Osteoblast (primary cell): ENCODE data around the gene MYO5C. TPM values are rescaled to one million over a fixed set of nuclear protein-coding genes. Genes with fewer than 3 reads are reported as not detected.
A peak's percentile ranks its signal among the peaks of the same experiment; 100 is the strongest.

Experiments
- DNase-seq: peaks from one replicate; pipeline ENCODE4 v3.0.0; 2011; ENCODE audit warnings: low spot score, mixed read lengths; ENCODE audit not compliant: insufficient read length; ENCODE audit errors: missing footprints
- H2AFZ ChIP-seq: 2 replicates; pipeline ENCODE4 v1.6.0; 2011; ENCODE audit warnings: mild to moderate bottlenecking, low read length
- H3K27ac ChIP-seq: 2 replicates; pipeline ENCODE4 v1.5.1; 2011; ENCODE audit warnings: mild to moderate bottlenecking, low read depth, low read length, moderate library complexity
- H3K27me3 ChIP-seq: 2 replicates; pipeline ENCODE4 v1.6.0; 2012; ENCODE audit warnings: mild to moderate bottlenecking, control low read depth, inconsistent platforms, low read length, moderate library complexity; ENCODE audit not compliant: insufficient read depth
- H3K36me3 ChIP-seq: 2 replicates; pipeline ENCODE4 v1.5.1; 2011; ENCODE audit warnings: mild to moderate bottlenecking, low read length, control low read depth, moderate library complexity; ENCODE audit not compliant: insufficient read depth
- H3K4me1 ChIP-seq: 2 replicates; pipeline ENCODE4 v1.5.1; 2011; ENCODE audit warnings: mild to moderate bottlenecking, low read length, control low read depth, moderate library complexity; ENCODE audit not compliant: insufficient read depth
- H3K4me2 ChIP-seq: 2 replicates; pipeline ENCODE4 v1.6.0; 2011; ENCODE audit warnings: mild to moderate bottlenecking, low read length; ENCODE audit not compliant: insufficient read depth
- H3K4me3 ChIP-seq: fragments of 200-600 bp; sonication (generic); 3 replicates; pipeline ENCODE4 v1.5.1; 2012; ENCODE audit warnings: mild to moderate bottlenecking, low read length, inconsistent platforms; ENCODE audit not compliant: insufficient read depth
- H3K79me2 ChIP-seq: 2 replicates; pipeline ENCODE4 v1.6.0; 2012; ENCODE audit warnings: mild to moderate bottlenecking, low read length, control low read depth, inconsistent platforms; ENCODE audit not compliant: insufficient read depth
- H3K9me3 ChIP-seq: 2 replicates; pipeline ENCODE4 v1.5.1; 2011; ENCODE audit warnings: low read depth, low read length, control low read depth
- H4K20me1 ChIP-seq: 2 replicates; pipeline ENCODE4 v1.6.0; 2012; ENCODE audit warnings: mild to moderate bottlenecking, low read length, control low read depth; ENCODE audit not compliant: insufficient read depth
- CTCF ChIP-seq: IDR thresholded peaks from 2 replicates; pipeline ENCODE4 v1.5.1; 2011; ENCODE audit warnings: mild to moderate bottlenecking, low read depth, low read length, moderate library complexity; ENCODE audit errors: extremely low read depth
- total RNA-seq: library from RNA; depleted of rRNA; stranded (reverse); fragments of >200 nt; gene quantifications from 2 replicates; pipeline ENCODE4 v1.2.3, GENCODE V29; 2012

MYO5C gene
- total RNA-seq, 1 donor = under 0.01 TPM

DNA sequence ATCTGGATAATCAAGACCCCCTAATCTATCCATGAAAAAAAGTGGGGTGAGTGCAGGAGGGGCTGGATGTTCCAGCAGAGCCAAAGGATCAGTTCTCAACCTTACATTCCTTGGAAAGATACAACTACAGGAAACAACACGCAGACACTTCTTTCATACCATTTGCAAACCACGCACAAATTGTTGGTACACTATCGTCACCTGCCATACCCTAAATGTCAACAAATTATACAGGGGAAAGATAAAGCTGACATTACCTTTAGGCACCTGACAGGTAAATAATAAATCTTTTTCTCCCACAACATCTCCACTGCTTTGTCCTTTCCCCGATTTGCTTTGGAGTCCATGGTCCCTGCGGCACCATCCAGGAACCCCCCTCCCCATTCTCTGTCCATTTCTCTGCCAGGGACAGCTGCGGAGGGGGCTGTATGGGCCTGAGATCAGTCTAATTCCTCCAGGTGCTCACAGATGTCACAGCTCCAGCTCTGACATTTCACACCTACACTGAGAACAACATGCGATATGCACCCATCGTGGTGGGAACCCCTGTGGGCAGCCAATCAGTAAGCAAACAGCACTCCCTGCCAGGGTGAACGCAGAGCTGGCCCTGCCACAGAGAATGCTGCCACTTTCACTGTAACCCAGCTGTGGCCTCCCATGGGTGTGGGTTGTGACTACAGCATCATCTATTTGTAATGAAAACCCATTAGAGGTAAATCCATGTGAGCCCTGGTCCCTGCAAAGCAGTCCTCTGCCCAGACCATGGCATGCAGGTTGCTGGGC lies 145.4 kb downstream of the MYO5C start:
- no peak overlapping the region for H3K4me3 ChIP-seq
- H2AFZ ChIP-seq = no peak overlapping the region
- H3K4me2 ChIP-seq = no peak overlapping the region
- no peak for DNase-seq
- no peak for TF ChIP-seq CTCF
- no peaks in the 10 kb centered on the region for H3K9me3 ChIP-seq
- no peaks in the 10 kb centered on the region for H4K20me1 ChIP-seq
- no peak overlapping the region for H3K27ac ChIP-seq
- no peaks in the 10 kb centered on the region for H3K36me3 ChIP-seq
- no peaks in the 10 kb centered on the region for H3K4me1 ChIP-seq
- H3K79me2 ChIP-seq = no peaks in the 10 kb centered on the region
- no peaks in the 10 kb centered on the region for H3K27me3 ChIP-seq

DNA sequence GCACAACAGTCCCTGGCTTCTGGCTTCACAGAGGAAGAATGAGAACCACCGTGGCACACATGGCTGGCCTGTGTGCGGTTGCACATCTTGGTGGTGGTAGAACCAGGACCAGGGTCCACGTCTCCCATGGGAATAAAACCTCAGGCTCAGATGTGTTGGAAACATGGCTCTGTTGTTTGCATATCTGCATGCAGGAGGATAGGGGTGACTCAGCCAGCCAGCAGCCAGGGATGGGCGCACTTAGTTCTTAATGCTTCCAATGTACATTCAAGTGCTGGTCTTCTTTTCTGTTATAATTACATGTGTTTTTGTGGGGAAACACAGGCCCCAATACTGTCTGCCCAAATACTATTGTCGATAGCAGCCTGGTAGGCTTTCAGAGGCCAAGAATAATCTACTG lies 147.2 kb downstream of the MYO5C start:
- peak; percentile 19 for DNase-seq
- Histone ChIP-seq H2AFZ (no peak overlapping the region), H4K20me1 (no peaks in the 10 kb centered on the region), H3K4me3 (no peak overlapping the region), H3K27me3 (no peaks in the 10 kb centered on the region), H3K27ac (no peak overlapping the region), H3K4me2 (no peak overlapping the region), H3K4me1 (peaks cover 16% of the 10 kb centered on the region), H3K36me3 (no peaks in the 10 kb centered on the region), H3K9me3 (no peaks in the 10 kb centered on the region), H3K79me2 (no peaks in the 10 kb centered on the region)
- no peak for TF ChIP-seq CTCF

GRCh38 chr15:52146776-52147175 lies 148.8 kb downstream of the MYO5C start:
- Histone ChIP-seq H3K27ac (no peak overlapping the region), H4K20me1 (no peaks in the 10 kb centered on the region), H3K36me3 (peaks cover 3% of the 10 kb centered on the region), H3K9me3 (no peaks in the 10 kb centered on the region), H3K27me3 (no peaks in the 10 kb centered on the region), H3K79me2 (no peaks in the 10 kb centered on the region), H3K4me3 (no peak overlapping the region), H2AFZ (no peak overlapping the region), H3K4me1 (peaks cover 17% of the 10 kb centered on the region), H3K4me2 (no peak overlapping the region)
- TF ChIP-seq CTCF = no peak
- no peak for DNase-seq

- H3K4me3 ChIP-seq = no peak overlapping the region
- no peak overlapping the region for H2AFZ ChIP-seq
- no peak for DNase-seq
- peaks cover 3% of the 10 kb centered on the region for H3K36me3 ChIP-seq
- H3K27ac ChIP-seq = no peak overlapping the region
- peaks cover 17% of the 10 kb centered on the region for H3K4me1 ChIP-seq
- H3K9me3 ChIP-seq = no peaks in the 10 kb centered on the region
- no peaks in the 10 kb centered on the region for H3K27me3 ChIP-seq
- H4K20me1 ChIP-seq = no peaks in the 10 kb centered on the region
- no peaks in the 10 kb centered on the region for H3K79me2 ChIP-seq
- TF ChIP-seq CTCF = no peak
- H3K4me2 ChIP-seq = no peak overlapping the region
Observed at GRCh38 chr15:52146261-52146660, 149.3 kb downstream of the MYO5C start.
